Fibroblast of mammary gland (primary cell): ENCODE data around the gene RNF126.
"Not testable (repeated sequence)": the region's sequence is repeated elsewhere in the genome, so short reads cannot be mapped to it uniquely, and the experiment has no call there.

Source experiments
- DNase-seq: peaks from one replicate; pipeline ENCODE4 v3.0.0-alpha.2; 2010; ENCODE audit warnings: low read depth
- H3K4me3 ChIP-seq: 2 replicates; pipeline ENCODE4 v1.5.1; 2011; ENCODE audit warnings: low read depth, mild to moderate bottlenecking, low read length, moderate library complexity; ENCODE audit not compliant: control insufficient read depth
- TF ChIP-seq, protein P1 (sequence below): conservative IDR thresholded peaks from 2 replicates; pipeline ENCODE4 v1.5.1; 2011; ENCODE audit warnings: low read depth, low read length, inconsistent platforms; ENCODE audit not compliant: control insufficient read depth, insufficient read depth

RNF126 gene

GRCh38 chr19:628168-628567 is 34.8 kb downstream of the RNF126 start:
- no peak for DNase-seq
- TF ChIP-seq, protein P1, sequence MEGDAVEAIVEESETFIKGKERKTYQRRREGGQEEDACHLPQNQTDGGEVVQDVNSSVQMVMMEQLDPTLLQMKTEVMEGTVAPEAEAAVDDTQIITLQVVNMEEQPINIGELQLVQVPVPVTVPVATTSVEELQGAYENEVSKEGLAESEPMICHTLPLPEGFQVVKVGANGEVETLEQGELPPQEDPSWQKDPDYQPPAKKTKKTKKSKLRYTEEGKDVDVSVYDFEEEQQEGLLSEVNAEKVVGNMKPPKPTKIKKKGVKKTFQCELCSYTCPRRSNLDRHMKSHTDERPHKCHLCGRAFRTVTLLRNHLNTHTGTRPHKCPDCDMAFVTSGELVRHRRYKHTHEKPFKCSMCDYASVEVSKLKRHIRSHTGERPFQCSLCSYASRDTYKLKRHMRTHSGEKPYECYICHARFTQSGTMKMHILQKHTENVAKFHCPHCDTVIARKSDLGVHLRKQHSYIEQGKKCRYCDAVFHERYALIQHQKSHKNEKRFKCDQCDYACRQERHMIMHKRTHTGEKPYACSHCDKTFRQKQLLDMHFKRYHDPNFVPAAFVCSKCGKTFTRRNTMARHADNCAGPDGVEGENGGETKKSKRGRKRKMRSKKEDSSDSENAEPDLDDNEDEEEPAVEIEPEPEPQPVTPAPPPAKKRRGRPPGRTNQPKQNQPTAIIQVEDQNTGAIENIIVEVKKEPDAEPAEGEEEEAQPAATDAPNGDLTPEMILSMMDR, result peak; percentile 30
- H3K4me3 ChIP-seq, result no peak overlapping the region

GRCh38 chr19:626566-626965 is 36.4 kb downstream of the RNF126 start:
- DNase-seq, H3K4me3 ChIP-seq: not testable (repeated sequence)

DNA sequence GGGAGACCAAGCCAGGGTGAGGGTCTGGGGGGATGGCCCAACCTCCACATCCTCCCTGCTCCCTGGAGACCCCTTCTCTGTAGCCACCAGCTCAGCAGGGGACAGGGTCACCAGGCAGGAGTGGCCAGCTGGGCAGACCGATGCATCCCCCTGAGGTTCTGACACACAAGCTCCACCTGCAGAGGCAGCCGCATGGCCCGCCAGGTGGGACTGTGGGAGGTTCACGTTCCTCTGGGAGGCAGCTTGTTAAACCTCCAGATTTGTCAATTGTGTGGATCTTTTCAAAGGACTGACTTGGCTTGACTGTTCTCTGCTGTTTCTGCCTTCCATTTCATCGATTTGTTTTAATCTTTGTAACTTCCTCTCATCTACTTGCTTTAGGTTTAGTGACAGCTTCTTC is 37.8 kb downstream of the RNF126 start:
- no peak overlapping the region for H3K4me3 ChIP-seq
- TF ChIP-seq, protein P1, result no peak
- DNase-seq, result no peak

DNA sequence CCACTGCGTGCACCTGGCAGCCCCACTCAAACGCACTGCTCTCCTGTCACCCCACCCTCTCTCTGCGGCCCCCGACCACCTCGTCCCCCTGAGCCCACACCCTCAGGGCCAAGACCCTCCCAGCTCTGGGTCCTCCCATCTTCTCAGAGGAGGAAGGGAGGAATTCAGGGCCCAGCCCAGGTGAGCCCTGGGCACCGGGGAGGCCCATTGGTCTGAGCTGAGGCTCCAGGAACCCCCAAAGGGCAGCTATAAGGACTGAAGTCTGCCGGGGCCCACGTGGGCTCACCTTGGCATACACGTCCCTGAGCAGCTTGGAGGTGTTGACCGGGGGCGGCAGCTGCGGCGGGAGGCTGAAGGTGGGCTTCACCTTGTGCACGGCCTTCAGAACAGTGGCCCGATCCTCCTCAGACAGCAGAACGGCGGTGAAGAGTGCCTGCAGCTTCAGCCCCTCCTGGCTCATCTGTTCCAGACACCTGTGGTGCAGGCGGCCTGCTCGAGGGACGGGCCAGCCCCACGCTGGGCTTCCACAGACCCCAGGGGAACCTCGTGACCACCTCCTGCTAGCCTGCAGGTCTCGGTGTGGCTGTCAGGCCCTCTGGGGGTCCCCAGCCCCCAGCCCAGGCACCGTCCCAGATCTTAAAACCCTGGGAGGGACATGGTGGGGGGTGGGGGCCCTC is 38.4 kb downstream of the RNF126 start:
- TF ChIP-seq, protein P1, result no peak
- DNase-seq, result no peak
- no peak overlapping the region for H3K4me3 ChIP-seq

DNA sequence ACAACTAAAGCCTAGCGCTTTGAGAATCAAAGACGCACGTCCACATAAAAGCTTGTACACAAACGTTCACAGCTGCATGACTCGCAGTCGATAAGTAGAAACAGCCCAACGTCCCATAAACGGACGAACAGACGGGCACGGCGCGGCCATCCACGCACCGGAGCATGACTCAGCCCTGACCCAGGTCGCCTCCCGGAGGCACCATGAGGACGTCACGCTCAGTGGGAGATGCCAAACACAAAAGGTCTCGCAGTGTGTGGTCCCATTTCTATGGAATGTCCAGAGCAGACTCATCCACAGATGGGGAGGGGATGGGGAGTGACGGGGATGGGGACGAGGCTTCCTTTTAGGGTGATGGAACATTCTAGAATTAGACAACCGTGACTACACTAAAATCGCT is 39.0 kb downstream of the RNF126 start:
- no peak overlapping the region for H3K4me3 ChIP-seq
- TF ChIP-seq, protein P1, result no peak
- DNase-seq, result peak; percentile 86

DNA sequence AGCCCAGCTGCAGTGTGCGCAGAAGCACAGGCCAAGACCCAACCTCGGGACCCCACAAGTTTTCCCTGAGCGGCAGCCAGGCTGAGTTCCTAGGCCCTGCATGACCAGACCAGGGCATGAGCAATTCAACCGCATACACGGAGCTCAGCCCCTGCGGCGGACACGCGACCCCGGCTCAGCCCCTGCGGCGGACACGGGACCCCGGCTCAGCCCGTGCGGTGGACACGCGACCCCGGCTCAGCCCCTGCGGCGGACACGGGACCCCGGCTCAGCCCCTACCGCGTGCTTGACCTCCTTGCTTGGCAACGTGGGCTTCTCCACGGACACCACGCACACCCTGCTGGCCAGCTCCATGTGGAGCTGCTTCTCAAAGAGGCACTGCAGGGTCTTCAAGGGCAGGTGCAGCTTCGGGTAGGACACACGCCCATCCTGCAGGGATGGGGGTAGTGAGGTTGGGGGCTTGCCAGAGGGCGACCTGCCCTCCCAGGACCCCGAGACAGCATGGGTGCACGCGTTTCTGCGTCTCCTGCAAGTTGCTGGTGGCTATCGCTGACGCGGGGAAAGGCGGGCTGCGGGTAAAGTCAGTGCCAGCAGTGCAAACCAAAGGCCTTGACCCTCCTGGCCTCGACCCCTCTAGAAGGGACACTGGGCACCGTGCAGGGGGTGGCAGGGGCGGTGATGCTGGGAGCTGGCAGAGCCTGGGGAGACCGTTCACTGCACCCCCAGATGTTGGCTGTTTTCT is 39.7 kb downstream of the RNF126 start:
- TF ChIP-seq, protein P1, result no peak
- no peak for DNase-seq
- H3K4me3 ChIP-seq, result no peak overlapping the region

GRCh38 chr19:622666-623065 is 40.3 kb downstream of the RNF126 start:
- no peak overlapping the region for H3K4me3 ChIP-seq
- no peak for DNase-seq
- TF ChIP-seq, protein P1, result no peak
